Right kidney (tissue), 1 donor: ENCODE results near the gene VWA5B1.

Experiments used
- DNase-seq: peaks from one replicate; pipeline ENCODE4 v3.0.0-alpha.2; 2016

The VWA5B1 gene

DNA sequence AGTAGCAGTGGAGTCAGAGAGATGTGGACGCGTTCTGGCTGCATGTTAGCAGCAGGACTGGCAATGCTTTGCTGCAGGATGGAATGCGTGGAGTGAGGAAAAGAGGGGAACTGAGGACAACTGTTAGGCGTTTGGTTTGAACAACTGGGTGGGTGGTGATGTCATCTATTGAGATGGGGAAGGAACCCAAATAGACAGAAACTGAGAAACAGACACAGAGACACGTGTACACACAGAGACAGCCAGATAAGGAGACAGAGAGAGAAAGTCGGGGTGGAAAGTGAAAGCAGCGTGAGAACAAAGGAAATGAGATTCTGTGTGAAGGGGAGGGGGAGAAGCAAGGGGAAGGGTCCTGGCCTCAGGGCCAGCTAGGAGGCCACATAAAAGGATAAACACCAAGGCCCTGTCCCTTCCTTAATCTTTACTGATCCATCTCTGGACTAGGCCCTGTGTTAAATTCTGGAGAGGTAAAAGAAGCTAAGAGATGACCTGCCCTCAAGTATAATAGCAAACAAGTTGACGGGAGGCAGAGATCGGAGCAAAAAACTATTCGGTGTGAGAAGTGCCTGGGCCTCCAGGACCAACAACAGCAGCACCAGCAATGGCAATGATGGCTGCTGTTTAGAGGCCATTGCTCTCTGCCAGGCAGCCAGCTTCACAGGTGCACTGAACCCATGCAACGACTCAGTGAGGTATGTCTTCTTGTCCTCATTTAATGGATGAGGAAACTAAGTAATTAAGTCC, 31.6 kb downstream of the VWA5B1 start:
- DNase-seq, result no peak

- no peak for DNase-seq
Measured at GRCh38 chr1:20322825-20323612, 32.3 kb downstream of the VWA5B1 start.

DNA sequence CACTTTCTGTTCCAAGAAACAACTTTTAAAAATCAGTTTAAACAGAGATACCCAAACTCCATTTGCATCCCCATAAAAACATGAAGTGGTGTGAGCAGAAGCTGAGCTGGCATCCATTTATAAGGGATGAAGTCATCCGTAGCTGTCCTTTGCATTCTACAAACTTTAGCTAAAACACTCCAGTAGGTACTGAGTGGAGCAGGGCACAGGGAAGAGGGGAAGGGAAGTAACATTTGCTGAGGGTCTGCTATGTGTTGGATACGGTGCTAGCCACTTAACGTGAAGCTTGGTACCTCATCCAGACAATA, 32.9 kb downstream of the VWA5B1 start:
- no peak for DNase-seq

DNA sequence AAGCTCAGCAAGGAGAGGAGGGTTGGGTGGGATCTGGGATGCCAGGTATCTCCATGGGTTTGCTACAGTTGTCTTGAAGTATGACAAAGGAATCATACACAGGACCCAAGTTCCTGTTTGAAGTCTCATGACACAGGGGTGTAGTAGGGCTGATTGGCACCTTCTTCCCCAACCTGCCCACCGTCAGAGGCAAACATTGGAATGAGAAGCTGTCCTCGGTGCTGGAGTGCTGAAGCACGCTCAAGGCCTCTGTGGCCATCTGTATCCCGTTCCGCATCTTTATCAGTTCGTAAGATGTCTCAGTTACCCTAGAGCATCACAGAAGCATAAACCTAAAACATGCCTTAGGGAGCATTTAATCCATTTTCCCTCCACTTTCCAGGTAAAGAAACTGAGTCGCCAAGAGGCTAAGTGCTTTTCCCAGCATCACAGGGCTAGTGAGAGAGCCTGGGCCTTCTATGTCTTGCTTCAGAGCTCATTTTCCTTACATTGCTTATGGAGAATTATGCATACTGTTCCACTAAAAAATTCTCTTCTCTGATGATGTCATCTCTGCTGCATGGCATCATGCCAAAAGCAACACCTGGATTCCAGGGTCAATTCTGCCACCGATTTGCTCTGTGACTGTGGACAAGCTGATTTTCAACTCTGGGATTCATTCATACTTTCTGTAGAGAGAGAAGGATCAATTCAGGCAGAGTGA, 34.2 kb downstream of the VWA5B1 start:
- no peak for DNase-seq

- DNase-seq, result no peak
Measured at GRCh38 chr1:20325407-20325843, 34.8 kb downstream of the VWA5B1 start.

DNA sequence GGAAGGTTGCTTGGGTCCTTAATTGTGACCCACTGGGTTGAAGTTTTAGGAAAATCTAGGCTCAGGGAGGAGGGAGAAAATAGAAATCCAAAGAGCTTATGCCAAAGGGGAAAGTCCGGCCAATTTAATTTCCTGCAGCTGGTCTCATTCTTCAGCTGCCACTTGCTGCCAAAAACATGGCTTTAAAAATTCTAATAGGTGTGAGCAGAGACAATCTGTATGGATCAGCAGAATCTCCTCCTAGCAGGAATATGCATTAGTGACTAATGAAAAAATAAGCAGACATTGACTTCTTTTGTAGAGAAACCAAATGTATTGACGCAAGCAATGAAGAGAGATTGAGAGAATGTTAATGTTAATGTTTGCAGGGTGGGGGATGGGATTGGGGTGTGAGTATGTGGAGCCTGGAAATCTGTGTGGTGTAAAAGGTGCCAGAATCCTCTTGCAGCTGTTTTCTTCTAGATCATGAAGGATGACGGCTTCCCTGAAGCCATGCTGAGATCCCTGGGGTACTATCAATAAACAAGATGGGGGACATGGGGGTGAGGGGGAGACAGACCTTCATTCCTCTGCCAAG, 35.3 kb downstream of the VWA5B1 start:
- DNase-seq, result no peak

DNA sequence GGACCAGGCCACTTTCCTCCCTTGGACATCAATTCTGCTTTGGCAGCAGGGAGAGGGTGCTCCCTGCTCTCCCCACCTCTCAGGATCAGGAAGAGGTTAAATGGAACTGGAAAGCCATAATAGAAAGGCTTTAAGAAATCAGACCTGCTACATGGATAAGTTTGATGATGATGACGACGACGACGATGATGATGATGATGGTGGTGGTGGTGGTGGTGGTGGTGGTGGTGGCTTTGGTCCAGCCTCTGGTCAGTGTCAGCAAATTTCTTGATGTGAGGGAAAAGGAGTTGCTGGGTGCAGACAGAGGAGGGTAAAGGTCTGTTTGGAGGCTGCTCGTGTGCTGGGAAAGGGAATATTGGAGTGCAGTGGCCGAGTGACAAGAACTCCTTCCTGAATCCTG, 36.8 kb downstream of the VWA5B1 start:
- DNase-seq, result no peak

- no peak for DNase-seq
Measured at GRCh38 chr1:20328201-20328600, 37.5 kb downstream of the VWA5B1 start.

DNA sequence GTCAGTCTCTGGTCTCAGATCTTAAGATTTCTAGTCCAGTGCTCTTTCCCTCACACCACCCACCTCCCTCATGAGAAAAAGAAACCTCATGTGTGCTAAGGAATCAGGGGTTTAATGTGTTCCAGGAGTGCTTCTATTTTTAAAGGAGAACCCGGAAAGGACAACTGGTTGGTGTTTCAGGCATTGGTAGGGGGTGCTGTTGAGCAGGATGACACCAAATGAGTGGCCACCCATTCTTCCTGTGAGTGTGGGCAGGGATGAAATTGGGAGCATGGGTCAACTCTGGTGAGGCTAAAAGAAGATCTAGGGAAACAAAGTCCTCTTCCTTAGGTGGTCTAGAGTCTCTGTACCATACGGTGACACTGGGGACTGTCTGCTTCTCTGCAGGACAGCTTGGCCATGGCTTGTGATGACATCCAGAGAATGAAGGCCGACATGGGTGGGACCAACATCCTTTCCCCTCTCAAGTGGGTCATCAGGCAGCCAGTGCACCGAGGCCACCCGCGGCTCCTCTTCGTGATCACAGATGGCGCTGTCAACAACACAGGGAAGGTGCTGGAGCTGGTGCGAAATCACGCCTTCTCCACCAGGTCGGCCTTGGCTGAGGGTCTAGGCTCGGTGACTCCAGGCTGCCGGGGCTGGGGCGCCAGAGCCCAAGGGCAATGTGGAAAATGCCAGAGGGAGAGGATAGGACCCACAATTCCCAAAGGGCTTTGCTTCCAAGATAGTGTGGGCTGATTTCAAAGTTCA, 39.3 kb downstream of the VWA5B1 start:
- DNase-seq, result no peak

- no peak for DNase-seq
Measured at GRCh38 chr1:20334103-20334502, 43.4 kb downstream of the VWA5B1 start.

DNA sequence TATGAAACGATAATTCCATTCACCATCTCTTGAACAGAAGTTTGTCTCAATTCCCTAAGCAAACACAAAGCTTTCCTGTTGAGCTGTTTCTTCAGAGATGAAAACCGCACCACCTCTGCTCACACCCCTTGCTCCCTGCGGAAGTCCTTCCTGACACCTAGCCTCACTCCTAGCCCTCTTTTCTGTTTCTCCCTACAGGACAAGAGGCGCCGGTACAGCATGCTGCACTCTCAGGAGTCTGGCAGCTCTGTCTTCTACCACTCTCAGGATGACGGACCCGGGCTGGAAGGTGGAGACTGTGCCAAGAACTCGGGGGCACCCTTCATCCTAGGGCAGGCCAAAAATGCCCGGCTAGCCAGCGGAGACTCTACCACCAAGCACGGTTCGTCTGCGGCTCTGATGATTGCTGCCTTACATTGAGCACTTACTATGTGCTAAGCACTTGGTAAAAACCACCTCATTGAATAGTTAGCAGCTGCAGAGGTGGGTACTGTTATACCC, 45.5 kb downstream of the VWA5B1 start:
- DNase-seq, result no peak

DNA sequence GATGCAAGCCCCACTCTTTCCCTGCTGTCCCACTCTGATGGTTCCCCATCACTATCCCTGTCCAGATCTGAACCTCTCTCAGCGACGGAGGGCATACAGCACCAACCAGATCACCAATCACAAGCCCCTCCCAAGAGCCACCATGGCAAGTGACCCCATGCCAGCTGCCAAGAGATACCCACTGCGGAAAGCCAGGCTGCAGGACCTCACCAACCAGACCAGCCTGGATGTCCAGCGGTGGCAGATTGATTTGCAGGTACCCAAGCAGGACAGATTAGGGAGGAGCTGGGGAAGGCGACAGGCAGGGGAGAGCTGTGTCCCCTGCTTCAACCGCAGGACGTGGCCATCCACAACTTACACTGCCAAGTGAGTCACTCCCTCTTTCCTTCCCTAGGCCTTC, 46.9 kb downstream of the VWA5B1 start:
- DNase-seq, result no peak

DNA sequence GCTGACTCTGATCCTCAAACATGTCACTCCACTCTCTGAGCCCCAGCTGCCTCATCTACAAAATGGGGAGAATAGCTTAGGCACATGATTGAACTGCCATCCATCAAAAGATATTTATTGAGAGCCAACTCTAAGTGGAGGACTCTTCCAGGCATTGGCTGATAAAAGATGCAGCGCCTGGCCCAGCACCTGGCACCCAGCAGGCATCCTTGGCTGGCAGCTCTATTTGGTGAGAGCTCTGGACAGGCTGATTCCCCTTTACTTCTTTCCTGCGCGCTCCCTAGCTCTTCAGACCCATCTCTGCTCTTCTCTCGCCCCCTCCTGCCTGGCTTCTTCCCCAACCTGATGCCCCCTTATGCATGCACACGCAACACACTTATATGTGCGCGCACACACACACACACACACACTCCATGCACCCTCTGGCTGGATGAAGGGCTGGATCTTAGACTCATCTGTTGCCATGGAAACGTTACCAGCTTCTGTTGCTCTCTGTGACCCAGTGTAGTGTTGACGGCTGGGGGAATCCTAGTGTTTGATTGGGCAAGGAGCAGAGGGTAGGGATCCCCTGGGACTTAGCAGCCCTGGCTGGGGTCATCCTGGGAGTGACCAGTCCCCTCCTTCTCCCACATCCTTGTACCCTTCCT, 49.3 kb downstream of the VWA5B1 start:
- no peak for DNase-seq

GRCh38 chr1:20342294-20343148, 51.8 kb downstream of the VWA5B1 start:
- DNase-seq, result no peak

DNA sequence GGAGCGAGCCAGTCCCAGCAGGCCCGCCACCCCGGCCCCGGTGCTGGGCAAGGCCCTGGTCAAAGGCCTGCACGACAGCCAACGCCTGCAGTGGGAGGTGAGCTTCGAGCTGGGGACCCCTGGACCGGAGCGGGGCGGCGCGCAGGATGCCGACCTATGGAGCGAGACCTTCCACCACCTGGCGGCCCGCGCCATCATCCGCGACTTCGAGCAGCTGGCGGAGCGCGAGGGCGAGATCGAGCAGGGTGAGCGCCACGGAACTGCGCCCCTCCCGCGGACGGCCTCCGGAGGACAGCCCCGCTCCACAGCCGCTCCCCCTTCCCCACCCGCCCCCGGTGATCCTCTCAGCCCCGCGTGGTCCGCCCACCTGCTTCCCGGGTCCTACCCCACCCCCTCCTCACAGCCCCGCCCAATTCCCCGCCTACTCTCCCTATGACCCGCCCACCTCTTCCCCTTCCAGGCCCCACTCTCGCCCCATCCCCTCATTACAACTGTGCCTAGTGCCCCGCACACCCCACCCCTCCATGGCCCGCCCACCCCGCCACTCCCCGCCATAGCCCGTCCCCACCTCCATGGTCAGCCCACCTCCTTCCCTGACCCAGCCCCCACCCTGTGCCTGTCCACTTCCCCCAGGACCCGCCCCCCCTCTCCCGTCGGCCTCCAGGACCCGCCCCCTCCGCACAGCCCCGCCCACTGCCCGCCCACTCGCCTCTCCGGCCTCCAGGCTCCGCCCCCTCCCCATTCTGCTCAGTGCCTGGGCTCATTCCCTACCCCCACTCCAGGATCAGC, 52.7 kb downstream of the VWA5B1 start:
- peak; percentile 67 for DNase-seq

DNA sequence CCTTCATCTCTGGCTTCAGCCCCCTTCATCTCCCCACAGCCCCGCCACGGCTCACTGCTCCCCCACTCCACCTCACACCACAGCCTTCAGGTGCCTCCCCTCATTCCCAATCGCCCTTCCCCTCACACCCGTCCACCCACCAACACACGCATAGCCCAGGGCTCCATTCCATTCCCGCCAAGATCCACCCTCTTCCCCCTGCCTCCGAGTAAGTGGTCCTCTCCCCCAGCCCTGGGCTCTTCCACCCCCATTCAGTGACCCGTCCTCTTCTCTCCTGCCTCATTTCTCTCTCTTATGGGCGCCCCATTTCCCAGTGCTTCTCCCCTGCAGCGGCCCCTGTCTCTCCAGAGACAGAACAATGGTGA, 53.2 kb downstream of the VWA5B1 start:
- peak; percentile 32 for DNase-seq

DNA sequence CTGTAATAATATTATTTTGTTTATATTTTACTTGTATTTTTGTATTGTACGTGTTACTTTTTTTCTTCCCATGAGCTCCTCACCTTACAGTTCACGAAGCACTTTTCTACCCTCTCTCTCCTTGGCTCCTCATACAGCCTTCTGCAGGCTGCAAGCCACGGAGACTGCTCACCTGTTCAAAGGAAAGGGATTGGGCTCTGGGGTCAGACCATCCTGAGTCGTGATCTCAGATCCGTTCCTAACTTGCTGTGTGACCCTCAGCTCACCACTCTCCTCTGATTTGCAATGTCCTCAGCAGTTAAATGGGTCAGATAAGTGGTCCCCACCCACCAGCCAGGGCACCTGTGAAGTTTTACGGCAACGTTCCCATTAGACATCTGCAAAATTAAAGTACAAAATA, 54.1 kb downstream of the VWA5B1 start:
- no peak for DNase-seq

DNA sequence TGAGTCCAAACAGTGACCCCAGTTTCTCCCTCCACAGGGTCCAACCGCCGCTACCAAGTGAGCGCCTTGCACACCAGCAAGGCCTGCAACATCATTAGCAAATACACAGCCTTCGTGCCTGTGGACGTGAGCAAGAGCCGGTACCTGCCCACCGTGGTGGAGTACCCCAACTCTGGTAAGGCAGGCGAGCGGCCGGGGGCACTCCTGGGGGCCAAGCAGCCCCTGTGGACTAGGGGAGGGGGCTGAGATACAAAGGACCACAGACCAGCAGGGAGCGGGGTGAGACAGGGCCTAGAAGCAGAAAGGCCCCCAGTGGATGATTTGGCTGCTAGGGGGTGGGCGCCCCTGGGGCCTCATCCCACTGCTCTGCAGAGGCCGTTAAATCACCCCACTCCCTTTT, 54.7 kb downstream of the VWA5B1 start:
- DNase-seq, result no peak

DNA sequence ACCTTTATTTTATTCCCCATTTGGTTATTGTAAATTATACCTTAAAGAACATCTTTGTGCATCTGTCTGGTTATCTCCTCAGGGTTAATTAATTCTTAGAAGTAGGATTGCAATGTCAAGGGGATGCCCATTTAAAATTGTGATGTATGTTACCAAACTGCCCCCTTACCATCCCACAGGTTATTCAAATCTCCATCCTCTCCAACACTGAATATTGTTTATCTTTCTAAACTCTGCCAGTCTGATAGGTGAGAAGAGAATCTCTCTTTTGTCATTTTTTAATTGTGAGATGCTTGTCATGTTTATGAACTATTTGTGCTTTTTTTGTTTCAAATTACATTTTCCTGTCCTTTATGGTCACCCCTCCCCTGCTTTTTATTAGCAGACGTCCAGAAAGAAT, 55.8 kb downstream of the VWA5B1 start:
- no peak for DNase-seq

GRCh38 chr1:20347699-20348098, 57.0 kb downstream of the VWA5B1 start:
- no peak for DNase-seq
